ENCODE measurements around the gene LCN10.

- TF ChIP-seq, protein P1, sequence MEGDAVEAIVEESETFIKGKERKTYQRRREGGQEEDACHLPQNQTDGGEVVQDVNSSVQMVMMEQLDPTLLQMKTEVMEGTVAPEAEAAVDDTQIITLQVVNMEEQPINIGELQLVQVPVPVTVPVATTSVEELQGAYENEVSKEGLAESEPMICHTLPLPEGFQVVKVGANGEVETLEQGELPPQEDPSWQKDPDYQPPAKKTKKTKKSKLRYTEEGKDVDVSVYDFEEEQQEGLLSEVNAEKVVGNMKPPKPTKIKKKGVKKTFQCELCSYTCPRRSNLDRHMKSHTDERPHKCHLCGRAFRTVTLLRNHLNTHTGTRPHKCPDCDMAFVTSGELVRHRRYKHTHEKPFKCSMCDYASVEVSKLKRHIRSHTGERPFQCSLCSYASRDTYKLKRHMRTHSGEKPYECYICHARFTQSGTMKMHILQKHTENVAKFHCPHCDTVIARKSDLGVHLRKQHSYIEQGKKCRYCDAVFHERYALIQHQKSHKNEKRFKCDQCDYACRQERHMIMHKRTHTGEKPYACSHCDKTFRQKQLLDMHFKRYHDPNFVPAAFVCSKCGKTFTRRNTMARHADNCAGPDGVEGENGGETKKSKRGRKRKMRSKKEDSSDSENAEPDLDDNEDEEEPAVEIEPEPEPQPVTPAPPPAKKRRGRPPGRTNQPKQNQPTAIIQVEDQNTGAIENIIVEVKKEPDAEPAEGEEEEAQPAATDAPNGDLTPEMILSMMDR (IDR thresholded peaks at IDR 0.05; ENCODE audit: extremely low read depth in 1 of 2, insufficient read depth in 1 of 2, low read depth in 1 of 2, low read length in 2 of 2), result no peak
- TF ChIP-seq JUN (IDR thresholded peaks at IDR 0.05; ENCODE audit: borderline replicate concordance, insufficient read depth, insufficient read length, low read depth) (no peak), POLR2A (IDR thresholded peaks at IDR 0.05; ENCODE audit: low read depth, low read length) (no peak), EZH2 (IDR thresholded peaks at IDR 0.05; ENCODE audit: borderline replicate concordance, low read depth, low read length, severe bottlenecking) (no peak)
These were observed 16.9 kb upstream of the LCN10 start for GRCh38 chr9:136759436-136760325.
